ENCODE data around the gene TBC1D14.

Gene TBC1D14

GRCh38 chr4:7029921-7030320 is 120.3 kb downstream of the TBC1D14 start:
- Mint-ChIP-seq H3K9me3 (no peaks in the 10 kb centered on the region), H3K4me1 (ENCODE audit: low read depth) (peaks cover 12% of the 10 kb centered on the region), H3K4me3 (no peak overlapping the region), H3K27me3 (ENCODE audit: low read depth) (no peaks in the 10 kb centered on the region), H3K27ac (no peak overlapping the region), H3K36me3 (ENCODE audit: low read depth) (peaks cover 48% of the 10 kb centered on the region)

DNA sequence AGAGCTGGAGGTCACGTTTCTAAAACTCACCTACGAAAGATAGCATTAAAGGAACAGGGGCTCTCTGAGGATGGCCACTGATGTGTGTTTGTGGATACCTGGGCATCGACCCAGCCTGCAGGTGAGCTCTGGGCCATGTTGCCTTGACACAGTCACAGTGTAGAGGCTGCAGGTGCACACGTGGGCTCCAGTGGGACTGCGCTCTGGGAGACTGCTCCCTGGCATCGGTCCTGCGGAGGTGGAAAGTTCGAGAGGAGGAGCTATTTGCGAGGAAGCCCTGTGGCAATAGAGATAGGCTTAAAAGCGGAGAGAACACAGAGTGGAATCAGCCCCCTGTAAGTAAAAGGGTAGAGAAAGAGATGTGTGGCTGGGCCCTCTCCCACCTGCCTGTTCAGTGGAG is 121.2 kb downstream of the TBC1D14 start:
- no peaks in the 10 kb centered on the region for H3K9me3 Mint-ChIP-seq
- H3K36me3 Mint-ChIP-seq (ENCODE audit: low read depth): peaks cover 48% of the 10 kb centered on the region
- no peak overlapping the region for H3K27ac Mint-ChIP-seq
- no peaks in the 10 kb centered on the region for H3K27me3 Mint-ChIP-seq (ENCODE audit: low read depth)
- H3K4me3 Mint-ChIP-seq: no peak overlapping the region
- peaks cover 12% of the 10 kb centered on the region for H3K4me1 Mint-ChIP-seq (ENCODE audit: low read depth)

- Mint-ChIP-seq H3K27me3 (ENCODE audit: low read depth) (no peaks in the 10 kb centered on the region), H3K4me3 (no peak overlapping the region), H3K36me3 (ENCODE audit: low read depth) (peaks cover 45% of the 10 kb centered on the region), H3K4me1 (ENCODE audit: low read depth) (peaks cover 8% of the 10 kb centered on the region), H3K9me3 (no peaks in the 10 kb centered on the region), H3K27ac (no peak overlapping the region)
Measured at GRCh38 chr4:7031558-7032449, 122.2 kb downstream of the TBC1D14 start.

- Mint-ChIP-seq H3K4me3 (no peak overlapping the region), H3K36me3 (ENCODE audit: low read depth) (peaks cover 39% of the 10 kb centered on the region), H3K27ac (no peak overlapping the region), H3K9me3 (no peaks in the 10 kb centered on the region), H3K27me3 (ENCODE audit: low read depth) (no peaks in the 10 kb centered on the region), H3K4me1 (ENCODE audit: low read depth) (peaks cover 8% of the 10 kb centered on the region)
Measured at GRCh38 chr4:7032596-7032995, 123.0 kb downstream of the TBC1D14 start.

DNA sequence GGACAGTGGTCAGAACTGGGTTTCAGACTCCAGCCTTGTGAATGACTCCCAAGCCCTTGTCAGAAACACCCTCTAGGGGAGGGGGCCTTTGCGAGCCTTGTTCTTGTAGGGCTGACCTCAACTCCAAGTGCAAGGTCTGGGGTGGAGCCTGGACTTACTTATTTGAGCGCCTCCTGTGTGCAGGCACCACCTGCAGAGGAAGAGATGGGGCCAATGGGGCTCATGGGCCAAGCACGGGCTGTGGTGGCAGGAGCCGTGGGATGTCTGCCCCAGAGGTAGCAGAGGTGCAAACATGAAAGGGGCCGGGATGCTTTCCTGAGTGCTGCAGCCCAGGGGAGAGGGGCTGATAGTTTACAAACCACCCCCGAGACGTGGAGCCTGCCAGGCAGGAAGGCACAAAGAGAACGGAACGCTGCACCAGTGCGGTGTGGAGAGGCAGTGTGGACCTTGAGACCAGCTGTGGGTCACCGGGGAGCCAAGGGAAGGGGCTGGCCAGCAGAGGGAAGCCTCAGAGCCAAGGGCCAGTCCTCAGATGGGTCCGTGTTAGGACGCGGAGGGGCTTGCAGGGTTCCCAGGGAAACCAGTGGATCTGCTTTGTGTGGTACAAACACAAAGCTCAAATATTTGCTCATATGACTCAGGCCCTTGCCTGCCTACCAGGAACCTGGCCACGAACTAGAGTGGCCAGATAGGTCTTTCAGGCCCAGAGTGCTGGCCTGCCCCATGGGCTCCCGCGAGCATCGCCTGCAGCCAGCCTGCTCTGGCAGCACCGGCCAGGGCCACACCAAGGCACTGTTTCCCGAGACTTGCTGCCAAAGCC is 124.8 kb downstream of the TBC1D14 start:
- no peaks in the 10 kb centered on the region for H3K4me1 Mint-ChIP-seq (ENCODE audit: low read depth)
- peaks cover 27% of the 10 kb centered on the region for H3K36me3 Mint-ChIP-seq (ENCODE audit: low read depth)
- H3K9me3 Mint-ChIP-seq: no peaks in the 10 kb centered on the region
- H3K27me3 Mint-ChIP-seq (ENCODE audit: low read depth): no peaks in the 10 kb centered on the region
- H3K27ac Mint-ChIP-seq: no peak overlapping the region
- H3K4me3 Mint-ChIP-seq: no peak overlapping the region

- H3K4me3 Mint-ChIP-seq: no peak overlapping the region
- no peaks in the 10 kb centered on the region for H3K9me3 Mint-ChIP-seq
- H3K4me1 Mint-ChIP-seq (ENCODE audit: low read depth): peaks cover 11% of the 10 kb centered on the region
- H3K27me3 Mint-ChIP-seq (ENCODE audit: low read depth): no peaks in the 10 kb centered on the region
- H3K36me3 Mint-ChIP-seq (ENCODE audit: low read depth): peaks cover 5% of the 10 kb centered on the region
- no peak overlapping the region for H3K27ac Mint-ChIP-seq
Measured at GRCh38 chr4:7037425-7037824, 127.8 kb downstream of the TBC1D14 start.

- Mint-ChIP-seq H3K4me3 (no peak overlapping the region), H3K9me3 (no peaks in the 10 kb centered on the region), H3K27ac (no peak overlapping the region), H3K4me1 (ENCODE audit: low read depth) (peaks cover 25% of the 10 kb centered on the region), H3K27me3 (ENCODE audit: low read depth) (no peaks in the 10 kb centered on the region), H3K36me3 (ENCODE audit: low read depth) (peaks cover 8% of the 10 kb centered on the region)
Measured at GRCh38 chr4:7040765-7041164, 131.1 kb downstream of the TBC1D14 start.

DNA sequence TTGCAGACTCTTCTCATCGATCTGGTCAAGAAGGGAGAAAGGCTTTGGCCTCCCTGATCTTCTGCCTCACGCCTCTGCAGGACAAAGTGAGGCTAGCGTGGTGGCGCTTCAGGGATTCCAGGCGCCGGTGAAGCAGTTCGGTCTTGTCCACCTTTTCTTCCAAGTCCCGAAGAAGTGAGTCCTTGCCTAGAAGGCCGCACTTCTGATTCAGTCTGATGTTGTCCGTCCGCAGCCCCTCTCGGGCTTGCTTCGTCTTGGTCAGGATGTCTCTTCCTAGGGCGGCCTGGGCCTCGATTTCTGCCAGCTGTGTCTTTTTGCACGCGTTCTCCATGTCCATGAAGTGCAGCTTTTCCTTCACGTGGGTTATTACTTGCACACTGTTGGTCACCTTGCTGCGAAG is 131.6 kb downstream of the TBC1D14 start:
- H3K4me3 Mint-ChIP-seq: no peak overlapping the region
- H3K9me3 Mint-ChIP-seq: no peaks in the 10 kb centered on the region
- peaks cover 28% of the 10 kb centered on the region for H3K4me1 Mint-ChIP-seq (ENCODE audit: low read depth)
- H3K27ac Mint-ChIP-seq: no peak overlapping the region
- H3K36me3 Mint-ChIP-seq (ENCODE audit: low read depth): peaks cover 8% of the 10 kb centered on the region
- no peaks in the 10 kb centered on the region for H3K27me3 Mint-ChIP-seq (ENCODE audit: low read depth)

GRCh38 chr4:7041801-7042502 is 132.3 kb downstream of the TBC1D14 start:
- H3K36me3 Mint-ChIP-seq (ENCODE audit: low read depth): peaks cover 12% of the 10 kb centered on the region
- H3K4me1 Mint-ChIP-seq (ENCODE audit: low read depth): peaks cover 35% of the 10 kb centered on the region
- peak overlapping the region; percentile 76 for H3K4me3 Mint-ChIP-seq
- H3K27ac Mint-ChIP-seq: peak overlapping the region; percentile 24
- H3K9me3 Mint-ChIP-seq: no peaks in the 10 kb centered on the region
- H3K27me3 Mint-ChIP-seq (ENCODE audit: low read depth): no peaks in the 10 kb centered on the region

GRCh38 chr4:7042503-7043283 is 133.1 kb downstream of the TBC1D14 start:
- Mint-ChIP-seq H3K27me3 (ENCODE audit: low read depth) (no peaks in the 10 kb centered on the region), H3K4me1 (ENCODE audit: low read depth) (peaks cover 40% of the 10 kb centered on the region), H3K36me3 (ENCODE audit: low read depth) (peaks cover 12% of the 10 kb centered on the region), H3K4me3 (peak overlapping the region; percentile 90), H3K9me3 (no peaks in the 10 kb centered on the region), H3K27ac (peak overlapping the region; percentile 86)

- Mint-ChIP-seq H3K27ac (peak within 1 kb of the TSS; percentile 86), H3K27me3 (ENCODE audit: low read depth) (no peaks in the 10 kb centered on the region), H3K4me3 (peak within 1 kb of the TSS; percentile 90), H3K4me1 (ENCODE audit: low read depth) (peaks cover 40% of the 10 kb centered on the region), H3K9me3 (no peaks in the 10 kb centered on the region), H3K36me3 (ENCODE audit: low read depth) (peaks cover 12% of the 10 kb centered on the region)
Measured at GRCh38 chr4:7043284-7044136, 133.9 kb downstream of the TBC1D14 start, which contains the start of gene TADA2B. TADA2B (plus strand) TSS chr4:7043372; CDS start chr4:7043580, 208 bp downstream.

- H3K4me1 Mint-ChIP-seq (ENCODE audit: low read depth): peaks cover 42% of the 10 kb centered on the region
- H3K36me3 Mint-ChIP-seq (ENCODE audit: low read depth): peaks cover 12% of the 10 kb centered on the region
- peak overlapping the region; percentile 90 for H3K4me3 Mint-ChIP-seq
- peak overlapping the region; percentile 72 for H3K27ac Mint-ChIP-seq
- no peaks in the 10 kb centered on the region for H3K9me3 Mint-ChIP-seq
- H3K27me3 Mint-ChIP-seq (ENCODE audit: low read depth): no peaks in the 10 kb centered on the region
Measured at GRCh38 chr4:7044137-7044930, 134.7 kb downstream of the TBC1D14 start.
